Skeletal muscle tissue (tissue), 4 donors: ENCODE measurements around the gene BCAT1. TPM values are rescaled to one million over a fixed set of nuclear protein-coding genes. Genes with fewer than 3 reads are reported as not detected.

Experiments used
- H3K27ac ChIP-seq: one replicate; pipeline ENCODE4 v1.7.0; 2013; ENCODE audit warnings: mild to moderate bottlenecking, low read depth, low read length, inconsistent platforms
- H3K27me3 ChIP-seq, 3 donors: one replicate each; pipeline ENCODE4 v1.7.0; 2013; ENCODE audit warnings: low read length in 3 of 3; ENCODE audit not compliant: control insufficient read depth in 3 of 3, insufficient read depth in 3 of 3
- H3K36me3 ChIP-seq, 3 donors: one replicate each; pipeline ENCODE4 v1.7.0; 2013; ENCODE audit warnings: low read length in 3 of 3; ENCODE audit not compliant: control insufficient read depth in 3 of 3, insufficient read depth in 3 of 3
- H3K4me1 ChIP-seq, 3 donors: one replicate each; pipeline ENCODE4 v1.7.0; 2013; ENCODE audit warnings: low read length in 3 of 3, mild to moderate bottlenecking in 3 of 3; ENCODE audit not compliant: control insufficient read depth in 3 of 3, insufficient read depth in 3 of 3
- H3K4me3 ChIP-seq, 3 donors: one replicate each; pipeline ENCODE4 v1.7.0; 2013; ENCODE audit warnings: low read length in 3 of 3
- H3K9ac ChIP-seq, 3 donors: one replicate each; pipeline ENCODE4 v1.7.0; 2013; ENCODE audit warnings: low read length in 3 of 3, mild to moderate bottlenecking in 3 of 3, moderate library complexity in 2 of 3, low read depth in 1 of 3
- H3K9me3 ChIP-seq, 3 donors: one replicate each; pipeline ENCODE4 v1.7.0; 2013; ENCODE audit warnings: low read length in 3 of 3; ENCODE audit not compliant: control insufficient read depth in 3 of 3
- total RNA-seq: library from RNA; depleted of rRNA; stranded (reverse); fragments of >200 nt; gene quantifications from one replicate; pipeline ENCODE4 v1.2.3, GENCODE V29; 2014
- donor health status: Osteomylitis.

Gene BCAT1
- total RNA-seq, result 33.4 TPM

- H3K9me3 ChIP-seq, result no peaks in the 10 kb centered on the region
- H3K27ac ChIP-seq, result no peak within 1 kb of the TSS
- H3K9ac ChIP-seq, result peak within 1 kb of the TSS in 2 of 3 donors; percentile 57 to 63
- peaks cover 10 to 21% (median 18%) of the 10 kb centered on the region in 3 donors for H3K27me3 ChIP-seq
- H3K36me3 ChIP-seq, result no peaks in the 10 kb centered on the region
- H3K4me1 ChIP-seq, result peaks cover 4 to 16% (median 13%) of the 10 kb centered on the region in 3 donors
- peak within 1 kb of the TSS; percentile 66 to 86 (median 77) for H3K4me3 ChIP-seq
Observed at GRCh38 chr12:24948757-24949722, at the start of gene BCAT1. TSS of gene BCAT1 (minus strand) at chr12:24949101. CDS start at chr12:24948932, 169 bp downstream.

- Histone ChIP-seq H3K9ac (no peak overlapping the region), H3K4me1 (peaks cover 0 to 7% (median 5%) of the 10 kb centered on the region in 3 donors), H3K4me3 (no peak overlapping the region), H3K9me3 (no peaks in the 10 kb centered on the region), H3K27me3 (no peaks in the 10 kb centered on the region), H3K27ac (no peak overlapping the region), H3K36me3 (no peaks in the 10 kb centered on the region)
Observed at GRCh38 chr12:24997970-24998582, 49.2 kb upstream of the BCAT1 start.

- Histone ChIP-seq H3K4me1 (peaks cover 0 to 7% (median 5%) of the 10 kb centered on the region in 3 donors), H3K9ac (no peak overlapping the region), H3K4me3 (no peak overlapping the region), H3K27ac (no peak overlapping the region), H3K27me3 (no peaks in the 10 kb centered on the region), H3K9me3 (no peaks in the 10 kb centered on the region), H3K36me3 (no peaks in the 10 kb centered on the region)
Observed at GRCh38 chr12:24997496-24997895, 48.6 kb upstream of the BCAT1 start.

GRCh38 chr12:24996820-24997219 lies 47.9 kb upstream of the BCAT1 start:
- Histone ChIP-seq H3K27me3 (no peaks in the 10 kb centered on the region), H3K9ac (no peak overlapping the region), H3K36me3 (no peaks in the 10 kb centered on the region), H3K4me1 (peaks cover 0 to 7% (median 5%) of the 10 kb centered on the region in 3 donors), H3K27ac (no peak overlapping the region), H3K4me3 (no peak overlapping the region), H3K9me3 (no peaks in the 10 kb centered on the region)

GRCh38 chr12:24996102-24996797 lies 47.3 kb upstream of the BCAT1 start:
- H3K36me3 ChIP-seq, result no peaks in the 10 kb centered on the region

GRCh38 chr12:24993793-24994192 lies 44.9 kb upstream of the BCAT1 start:
- H3K27ac ChIP-seq, result no peak overlapping the region

More at GRCh38 chr12:24996102-24996797, 47.3 kb upstream of the BCAT1 start:
- Histone ChIP-seq H3K27me3 (no peaks in the 10 kb centered on the region), H3K9me3 (no peaks in the 10 kb centered on the region), H3K4me3 (no peak overlapping the region), H3K9ac (no peak overlapping the region), H3K4me1 (peaks cover 0 to 7% (median 5%) of the 10 kb centered on the region in 3 donors), H3K27ac (no peak overlapping the region)

GRCh38 chr12:24991209-24992049 lies 42.5 kb upstream of the BCAT1 start:
- Histone ChIP-seq H3K4me3 (no peak overlapping the region), H3K27me3 (no peaks in the 10 kb centered on the region), H3K9ac (no peak overlapping the region), H3K27ac (no peak overlapping the region), H3K9me3 (no peaks in the 10 kb centered on the region), H3K4me1 (no peaks in the 10 kb centered on the region), H3K36me3 (no peaks in the 10 kb centered on the region)

More at GRCh38 chr12:24993793-24994192, 44.9 kb upstream of the BCAT1 start:
- peaks cover 0 to 7% (median 5%) of the 10 kb centered on the region in 3 donors for H3K4me1 ChIP-seq
- H3K36me3 ChIP-seq, result no peaks in the 10 kb centered on the region
- H3K9ac ChIP-seq, result no peak overlapping the region
- H3K4me3 ChIP-seq, result no peak overlapping the region
- no peaks in the 10 kb centered on the region for H3K9me3 ChIP-seq
- no peaks in the 10 kb centered on the region for H3K27me3 ChIP-seq

GRCh38 chr12:24989216-24989615 lies 40.3 kb upstream of the BCAT1 start:
- Histone ChIP-seq H3K27ac (no peak overlapping the region), H3K4me1 (no peaks in the 10 kb centered on the region), H3K36me3 (no peaks in the 10 kb centered on the region), H3K4me3 (no peak overlapping the region), H3K9ac (no peak overlapping the region), H3K9me3 (peaks cover 0 to 2% (median 0%) of the 10 kb centered on the region in 3 donors), H3K27me3 (no peaks in the 10 kb centered on the region)

- no peaks in the 10 kb centered on the region for H3K4me1 ChIP-seq
Observed at GRCh38 chr12:24982250-24982649, 33.3 kb upstream of the BCAT1 start.

More at GRCh38 chr12:24982250-24982649, 33.3 kb upstream of the BCAT1 start:
- no peak overlapping the region for H3K9ac ChIP-seq
- H3K4me3 ChIP-seq, result no peak overlapping the region
- H3K36me3 ChIP-seq, result no peaks in the 10 kb centered on the region
- no peak overlapping the region for H3K27ac ChIP-seq
- peaks cover 0 to 3% (median 0%) of the 10 kb centered on the region in 3 donors for H3K9me3 ChIP-seq
- no peaks in the 10 kb centered on the region for H3K27me3 ChIP-seq
